Activated naive CD4-positive, alpha-beta T cell treated with anti-CD3 and anti-CD28 coated beads, Interleukin-2, amount 10 ng/mL, durations not matched to agents 7 days and 5 days (primary cell): ENCODE results near the gene AMIGO1.
"Not testable (repeated sequence)": the region's sequence is repeated elsewhere in the genome, so short reads cannot be mapped to it uniquely, and the experiment has no call there.

Experiments used
- CTCF ChIA-PET: fragments of 350-600 bp; sonication (Branson Sonifier 250); formaldehyde crosslinking; loops from one replicate; lab custom pipeline; 2021; ENCODE audit warnings: antibody characterized with exemption; lab: Charles Lee
- DNase-seq: peaks from one replicate; pipeline ENCODE4 v3.0.0-alpha.2; 2020
- H3K27ac Mint-ChIP-seq: one replicate; pipeline ENCODE4 v1.8.0; 2021; ENCODE audit warnings: mild to moderate bottlenecking, moderate library complexity, mixed read lengths
- H3K27me3 Mint-ChIP-seq: one replicate; pipeline ENCODE4 v1.8.0; 2021; ENCODE audit warnings: mild to moderate bottlenecking, mixed read lengths
- H3K36me3 Mint-ChIP-seq: one replicate; pipeline ENCODE4 v1.8.0; 2021; ENCODE audit warnings: mixed read lengths
- H3K4me1 Mint-ChIP-seq: one replicate; pipeline ENCODE4 v1.8.0; 2021; ENCODE audit warnings: mixed read lengths
- H3K4me3 Mint-ChIP-seq: one replicate; pipeline ENCODE4 v1.8.0; 2021; ENCODE audit warnings: mild to moderate bottlenecking, moderate library complexity, mixed read lengths
- H3K9me3 Mint-ChIP-seq: one replicate; pipeline ENCODE4 v1.8.0; 2021; ENCODE audit warnings: mixed read lengths

Gene AMIGO1

GRCh38 chr1:109481646-109482045, 27.9 kb downstream of the AMIGO1 start:
- Mint-ChIP-seq H3K4me3 (no peak overlapping the region), H3K36me3 (peaks cover 7% of the 10 kb centered on the region), H3K4me1 (peaks cover 41% of the 10 kb centered on the region), H3K27me3 (peaks cover 56% of the 10 kb centered on the region), H3K9me3 (no peaks in the 10 kb centered on the region), H3K27ac (no peak overlapping the region)
- DNase-seq: no peak
- CTCF ChIA-PET: interaction anchor here (6.1 to 37.4 kb wide), 2 partner anchors 11 to 50 kb away, joined by 35 to 1080 read pairs; partner anchors contain the start of genes CYB561D1 and GPR61

- CTCF ChIA-PET: interaction anchor here (0.8 to 1.8 kb wide), 2 partner anchors 17 to 51 kb away, joined by 3 to 14 read pairs; no protein-coding TSS in a partner anchor
These were observed 29.6 kb downstream of the AMIGO1 start for GRCh38 chr1:109479901-109480300.

GRCh38 chr1:109479311-109479710, 30.2 kb downstream of the AMIGO1 start:
- CTCF ChIA-PET: interaction anchor here (0.8 to 1.8 kb wide), 3 partner anchors 18 to 52 kb away, joined by 3 to 14 read pairs (median 3); no protein-coding TSS in a partner anchor
- Mint-ChIP-seq H3K27ac (no peak overlapping the region), H3K4me1 (peaks cover 21% of the 10 kb centered on the region), H3K27me3 (peaks cover 78% of the 10 kb centered on the region), H3K9me3 (no peaks in the 10 kb centered on the region), H3K36me3 (no peaks in the 10 kb centered on the region), H3K4me3 (no peak overlapping the region)
- no peak for DNase-seq

More at GRCh38 chr1:109479901-109480300, 29.6 kb downstream of the AMIGO1 start:
- Mint-ChIP-seq H3K9me3 (no peaks in the 10 kb centered on the region), H3K4me1 (peaks cover 27% of the 10 kb centered on the region), H3K4me3 (no peak overlapping the region), H3K36me3 (no peaks in the 10 kb centered on the region), H3K27ac (no peak overlapping the region), H3K27me3 (peaks cover 72% of the 10 kb centered on the region)
- DNase-seq: no peak

GRCh38 chr1:109478806-109479205, 30.7 kb downstream of the AMIGO1 start:
- CTCF ChIA-PET: interaction anchor here (0.8 to 1.8 kb wide), 3 partner anchors 19 to 53 kb away, joined by 3 to 14 read pairs (median 3); no protein-coding TSS in a partner anchor
- H3K4me3 Mint-ChIP-seq: no peak overlapping the region
- H3K9me3 Mint-ChIP-seq: no peaks in the 10 kb centered on the region
- H3K4me1 Mint-ChIP-seq: peaks cover 18% of the 10 kb centered on the region
- peaks cover 81% of the 10 kb centered on the region for H3K27me3 Mint-ChIP-seq
- no peak overlapping the region for H3K27ac Mint-ChIP-seq
- no peaks in the 10 kb centered on the region for H3K36me3 Mint-ChIP-seq
- DNase-seq: peak; percentile 80

GRCh38 chr1:109477821-109478220, 31.7 kb downstream of the AMIGO1 start:
- no peaks in the 10 kb centered on the region for H3K9me3 Mint-ChIP-seq
- H3K4me1 Mint-ChIP-seq: peaks cover 10% of the 10 kb centered on the region
- no peak for DNase-seq
- peaks cover 83% of the 10 kb centered on the region for H3K27me3 Mint-ChIP-seq
- H3K4me3 Mint-ChIP-seq: no peak overlapping the region
- H3K36me3 Mint-ChIP-seq: no peaks in the 10 kb centered on the region
- H3K27ac Mint-ChIP-seq: no peak overlapping the region
- CTCF ChIA-PET: no interaction called here

- peaks cover 89% of the 10 kb centered on the region for H3K27me3 Mint-ChIP-seq
- H3K9me3 Mint-ChIP-seq: no peaks in the 10 kb centered on the region
- CTCF ChIA-PET: interaction anchor here (1.3 kb wide), 1 partner anchor 13 kb away, joined by 3 read pairs; no protein-coding TSS in a partner anchor
- no peak overlapping the region for H3K4me3 Mint-ChIP-seq
- peaks cover 3% of the 10 kb centered on the region for H3K4me1 Mint-ChIP-seq
- H3K27ac Mint-ChIP-seq: no peak overlapping the region
- H3K36me3 Mint-ChIP-seq: no peaks in the 10 kb centered on the region
- no peak for DNase-seq
These were observed 32.7 kb downstream of the AMIGO1 start for GRCh38 chr1:109476825-109477224.

GRCh38 chr1:109475261-109475660, 34.3 kb downstream of the AMIGO1 start:
- no peak for DNase-seq
- H3K4me3 Mint-ChIP-seq: no peak overlapping the region
- no peaks in the 10 kb centered on the region for H3K36me3 Mint-ChIP-seq
- no peaks in the 10 kb centered on the region for H3K9me3 Mint-ChIP-seq
- CTCF ChIA-PET: no interaction called here
- H3K4me1 Mint-ChIP-seq: peaks cover 3% of the 10 kb centered on the region
- no peak overlapping the region for H3K27ac Mint-ChIP-seq
- peaks cover 88% of the 10 kb centered on the region for H3K27me3 Mint-ChIP-seq

GRCh38 chr1:109474697-109475096, 34.8 kb downstream of the AMIGO1 start:
- no peak overlapping the region for H3K27ac Mint-ChIP-seq
- no peak overlapping the region for H3K4me3 Mint-ChIP-seq
- DNase-seq: no peak
- H3K27me3 Mint-ChIP-seq: peaks cover 88% of the 10 kb centered on the region
- H3K9me3 Mint-ChIP-seq: no peaks in the 10 kb centered on the region
- CTCF ChIA-PET: no interaction called here
- H3K4me1 Mint-ChIP-seq: peaks cover 3% of the 10 kb centered on the region
- no peaks in the 10 kb centered on the region for H3K36me3 Mint-ChIP-seq

GRCh38 chr1:109473284-109474057, 36.1 kb downstream of the AMIGO1 start:
- not testable (repeated sequence) for H3K4me3 Mint-ChIP-seq, H3K27ac Mint-ChIP-seq, H3K36me3 Mint-ChIP-seq, DNase-seq, H3K9me3 Mint-ChIP-seq, H3K4me1 Mint-ChIP-seq
- CTCF ChIA-PET: interaction anchor here (1.1 kb wide), 1 partner anchor 9 kb away, joined by 3 read pairs; no protein-coding TSS in a partner anchor
- peaks cover 91% of the 10 kb centered on the region for H3K27me3 Mint-ChIP-seq

GRCh38 chr1:109472779-109473178, 36.7 kb downstream of the AMIGO1 start:
- H3K27ac Mint-ChIP-seq: no peak overlapping the region
- CTCF ChIA-PET: no interaction called here
- H3K4me3 Mint-ChIP-seq: no peak overlapping the region
- no peaks in the 10 kb centered on the region for H3K9me3 Mint-ChIP-seq
- DNase-seq: no peak
- peaks cover 4% of the 10 kb centered on the region for H3K4me1 Mint-ChIP-seq
- H3K27me3 Mint-ChIP-seq: peaks cover 92% of the 10 kb centered on the region
- no peaks in the 10 kb centered on the region for H3K36me3 Mint-ChIP-seq

GRCh38 chr1:109470245-109470644, 39.3 kb downstream of the AMIGO1 start:
- CTCF ChIA-PET: interaction anchor here (0.6 to 1.0 kb wide), 2 partner anchors 71 to 515 kb away, joined by 3 read pairs; no protein-coding TSS in a partner anchor
- H3K4me1 Mint-ChIP-seq: peaks cover 11% of the 10 kb centered on the region
- no peak overlapping the region for H3K27ac Mint-ChIP-seq
- no peak for DNase-seq
- H3K4me3 Mint-ChIP-seq: no peak overlapping the region
- no peaks in the 10 kb centered on the region for H3K9me3 Mint-ChIP-seq
- H3K36me3 Mint-ChIP-seq: no peaks in the 10 kb centered on the region
- peaks cover 96% of the 10 kb centered on the region for H3K27me3 Mint-ChIP-seq

- Mint-ChIP-seq H3K27me3 (peaks cover 97% of the 10 kb centered on the region), H3K27ac (no peak overlapping the region), H3K36me3 (no peaks in the 10 kb centered on the region)
These were observed 40.6 kb downstream of the AMIGO1 start for GRCh38 chr1:109468903-109469302.

GRCh38 chr1:109468061-109468460, 41.5 kb downstream of the AMIGO1 start:
- H3K27ac Mint-ChIP-seq: no peak overlapping the region
- no peak for DNase-seq
- no peaks in the 10 kb centered on the region for H3K36me3 Mint-ChIP-seq
- peaks cover 99% of the 10 kb centered on the region for H3K27me3 Mint-ChIP-seq
- H3K9me3 Mint-ChIP-seq: no peaks in the 10 kb centered on the region
- no peak overlapping the region for H3K4me3 Mint-ChIP-seq
- peaks cover 11% of the 10 kb centered on the region for H3K4me1 Mint-ChIP-seq
- CTCF ChIA-PET: interaction anchor here (1.0 kb wide), 1 partner anchor 64 kb away, joined by 3 read pairs; no protein-coding TSS in a partner anchor

More at GRCh38 chr1:109468903-109469302, 40.6 kb downstream of the AMIGO1 start:
- Mint-ChIP-seq H3K4me3 (no peak overlapping the region), H3K4me1 (peaks cover 11% of the 10 kb centered on the region), H3K9me3 (no peaks in the 10 kb centered on the region)
- no peak for DNase-seq
- CTCF ChIA-PET: interaction anchor here (1.0 kb wide), 1 partner anchor 63 kb away, joined by 3 read pairs; no protein-coding TSS in a partner anchor

GRCh38 chr1:109467301-109467777, 42.2 kb downstream of the AMIGO1 start:
- peaks cover 98% of the 10 kb centered on the region for H3K27me3 Mint-ChIP-seq
- H3K27ac Mint-ChIP-seq: no peak overlapping the region
- CTCF ChIA-PET: no interaction called here
- H3K4me1 Mint-ChIP-seq: peaks cover 11% of the 10 kb centered on the region
- no peak overlapping the region for H3K4me3 Mint-ChIP-seq
- no peak for DNase-seq
- no peaks in the 10 kb centered on the region for H3K9me3 Mint-ChIP-seq
- H3K36me3 Mint-ChIP-seq: no peaks in the 10 kb centered on the region
